IMR-90 (cell line): ENCODE measurements around the gene GNB1L.

Experiments
- CEBPB ChIP-seq: IDR thresholded peaks from 2 replicates; pipeline ENCODE4 v1.6.1; 2012; ENCODE audit warnings: low read depth, low read length, improper control_type of control experiment
- MAZ ChIP-seq: IDR thresholded peaks from 2 replicates; pipeline ENCODE4 v1.6.1; 2012; ENCODE audit warnings: low read depth, mild to moderate bottlenecking, low read length, improper control_type of control experiment, moderate library complexity, borderline replicate concordance
- MXI1 ChIP-seq: IDR thresholded peaks from 2 replicates; pipeline ENCODE4 v1.6.1; 2012; ENCODE audit warnings: low read depth, mild to moderate bottlenecking, low read length, moderate library complexity, borderline replicate concordance
- POLR2A ChIP-seq: IDR thresholded peaks from 2 replicates; pipeline ENCODE4 v1.6.1; 2012; ENCODE audit warnings: mild to moderate bottlenecking, low read depth, low read length
- RAD21 ChIP-seq: IDR thresholded peaks from 2 replicates; pipeline ENCODE4 v1.6.1; 2012; ENCODE audit warnings: low read length, improper control_type of control experiment
- RFX5 ChIP-seq: IDR thresholded peaks from 2 replicates; pipeline ENCODE4 v1.8.0; 2012; ENCODE audit warnings: low read depth, mild to moderate bottlenecking, low read length, moderate library complexity
- SMC3 ChIP-seq: fragments of 150-350 bp; IDR thresholded peaks from 2 replicates; pipeline ENCODE4 v1.6.1; 2016; ENCODE audit warnings: low read depth, mild to moderate bottlenecking, antibody characterized with exemption, low read length, moderate library complexity
- TF ChIP-seq, protein P1 (sequence below): conservative IDR thresholded peaks from 2 replicates; pipeline ENCODE4 v1.5.1; 2012; ENCODE audit warnings: mild to moderate bottlenecking, low read depth, low read length, improper control_type of control experiment
- TF ChIP-seq, protein P2 (sequence below): fragments of 150-350 bp; IDR thresholded peaks from 2 replicates; pipeline ENCODE4 v1.6.1; 2017; ENCODE audit warnings: mild to moderate bottlenecking, antibody characterized with exemption, low read length, low read depth

DNA sequence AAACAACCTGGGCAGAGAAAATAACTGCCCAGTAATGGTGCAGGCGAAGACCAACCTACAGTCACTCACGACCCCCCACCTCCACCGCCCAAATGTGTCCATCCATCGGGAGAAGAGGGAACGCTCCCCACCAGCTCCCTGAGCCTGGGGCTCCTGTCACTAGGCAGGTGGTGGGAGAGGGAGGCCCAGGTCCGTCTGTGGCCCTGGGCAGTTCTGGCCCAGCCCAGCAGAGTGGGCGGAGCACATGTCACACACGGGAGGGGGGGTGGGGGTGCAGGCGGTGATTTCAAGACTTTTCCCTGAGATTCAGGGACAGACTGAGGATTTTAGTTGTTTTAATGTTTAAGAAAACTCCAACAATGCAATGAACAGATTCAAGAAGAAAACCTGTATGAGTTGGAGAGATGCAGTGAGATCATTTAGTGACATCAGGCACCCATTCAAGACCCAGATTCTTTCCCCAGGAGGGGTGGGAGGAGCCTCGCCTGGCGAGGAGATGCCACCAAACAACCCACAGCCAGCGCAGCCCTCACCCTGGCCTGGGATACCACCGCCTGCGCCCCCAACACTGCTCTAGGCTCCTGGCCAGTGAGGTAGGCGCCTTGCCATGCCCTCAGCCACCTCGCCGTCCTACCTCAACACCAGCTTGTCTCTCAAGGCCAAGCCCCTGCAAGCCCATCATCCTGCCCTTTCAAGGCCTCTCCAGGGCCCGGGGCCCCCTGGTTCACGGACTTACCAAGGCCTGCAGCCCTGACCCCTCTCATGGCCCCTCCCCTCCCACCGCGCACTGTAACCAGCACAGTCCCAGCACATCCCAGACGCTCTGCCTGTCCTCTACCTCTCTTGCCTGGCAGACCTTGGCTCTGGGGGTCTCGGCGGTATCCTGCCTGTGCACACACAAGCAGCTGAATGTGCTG, 57.3 kb downstream of the GNB1L start:
- TF ChIP-seq, protein P1, sequence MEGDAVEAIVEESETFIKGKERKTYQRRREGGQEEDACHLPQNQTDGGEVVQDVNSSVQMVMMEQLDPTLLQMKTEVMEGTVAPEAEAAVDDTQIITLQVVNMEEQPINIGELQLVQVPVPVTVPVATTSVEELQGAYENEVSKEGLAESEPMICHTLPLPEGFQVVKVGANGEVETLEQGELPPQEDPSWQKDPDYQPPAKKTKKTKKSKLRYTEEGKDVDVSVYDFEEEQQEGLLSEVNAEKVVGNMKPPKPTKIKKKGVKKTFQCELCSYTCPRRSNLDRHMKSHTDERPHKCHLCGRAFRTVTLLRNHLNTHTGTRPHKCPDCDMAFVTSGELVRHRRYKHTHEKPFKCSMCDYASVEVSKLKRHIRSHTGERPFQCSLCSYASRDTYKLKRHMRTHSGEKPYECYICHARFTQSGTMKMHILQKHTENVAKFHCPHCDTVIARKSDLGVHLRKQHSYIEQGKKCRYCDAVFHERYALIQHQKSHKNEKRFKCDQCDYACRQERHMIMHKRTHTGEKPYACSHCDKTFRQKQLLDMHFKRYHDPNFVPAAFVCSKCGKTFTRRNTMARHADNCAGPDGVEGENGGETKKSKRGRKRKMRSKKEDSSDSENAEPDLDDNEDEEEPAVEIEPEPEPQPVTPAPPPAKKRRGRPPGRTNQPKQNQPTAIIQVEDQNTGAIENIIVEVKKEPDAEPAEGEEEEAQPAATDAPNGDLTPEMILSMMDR = no peak
- no peak for TF ChIP-seq CEBPB
- TF ChIP-seq MAZ = no peak
- no peak for TF ChIP-seq SMC3
- no peak for TF ChIP-seq POLR2A
- TF ChIP-seq, protein P2, sequence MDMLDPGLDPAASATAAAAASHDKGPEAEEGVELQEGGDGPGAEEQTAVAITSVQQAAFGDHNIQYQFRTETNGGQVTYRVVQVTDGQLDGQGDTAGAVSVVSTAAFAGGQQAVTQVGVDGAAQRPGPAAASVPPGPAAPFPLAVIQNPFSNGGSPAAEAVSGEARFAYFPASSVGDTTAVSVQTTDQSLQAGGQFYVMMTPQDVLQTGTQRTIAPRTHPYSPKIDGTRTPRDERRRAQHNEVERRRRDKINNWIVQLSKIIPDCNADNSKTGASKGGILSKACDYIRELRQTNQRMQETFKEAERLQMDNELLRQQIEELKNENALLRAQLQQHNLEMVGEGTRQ = no peak
- TF ChIP-seq RAD21 = no peak
- no peak for TF ChIP-seq MXI1
- TF ChIP-seq RFX5 = no peak
